ENCODE data around the gene NKAPL. TPM values are rescaled to one million over a fixed set of nuclear protein-coding genes. Genes with fewer than 3 reads are reported as not detected.
"Not testable (repeated sequence)": the region's sequence is repeated elsewhere in the genome, so short reads cannot be mapped to it uniquely, and the experiment has no call there.

Gene NKAPL
- polyA plus RNA-seq, 3 donors: 2.5 to 3.2 (median 2.5) TPM

DNA sequence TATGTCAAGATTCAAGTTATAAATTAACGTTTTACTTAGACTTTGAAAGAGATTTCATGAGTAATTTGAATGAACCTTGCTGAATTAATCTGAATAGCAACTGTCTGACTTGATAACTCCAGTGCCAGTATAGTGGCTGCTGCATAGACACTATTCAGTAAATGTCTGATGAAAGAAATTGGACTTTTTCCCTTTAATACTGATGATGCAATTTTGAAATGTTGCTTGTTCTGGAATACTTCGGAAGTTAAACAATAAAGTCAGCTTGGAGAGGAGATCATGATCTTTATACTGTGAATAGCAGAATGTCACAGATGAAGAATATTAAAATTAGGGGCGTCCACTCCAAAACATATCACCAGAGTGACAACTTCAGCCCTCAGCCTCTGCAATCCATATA lies 18.6 kb downstream of the NKAPL start:
- no peak for DNase-seq (ENCODE audit: extremely low read depth in 1 of 11, low read depth in 9 of 11, low spot score in 4 of 11)

DNA sequence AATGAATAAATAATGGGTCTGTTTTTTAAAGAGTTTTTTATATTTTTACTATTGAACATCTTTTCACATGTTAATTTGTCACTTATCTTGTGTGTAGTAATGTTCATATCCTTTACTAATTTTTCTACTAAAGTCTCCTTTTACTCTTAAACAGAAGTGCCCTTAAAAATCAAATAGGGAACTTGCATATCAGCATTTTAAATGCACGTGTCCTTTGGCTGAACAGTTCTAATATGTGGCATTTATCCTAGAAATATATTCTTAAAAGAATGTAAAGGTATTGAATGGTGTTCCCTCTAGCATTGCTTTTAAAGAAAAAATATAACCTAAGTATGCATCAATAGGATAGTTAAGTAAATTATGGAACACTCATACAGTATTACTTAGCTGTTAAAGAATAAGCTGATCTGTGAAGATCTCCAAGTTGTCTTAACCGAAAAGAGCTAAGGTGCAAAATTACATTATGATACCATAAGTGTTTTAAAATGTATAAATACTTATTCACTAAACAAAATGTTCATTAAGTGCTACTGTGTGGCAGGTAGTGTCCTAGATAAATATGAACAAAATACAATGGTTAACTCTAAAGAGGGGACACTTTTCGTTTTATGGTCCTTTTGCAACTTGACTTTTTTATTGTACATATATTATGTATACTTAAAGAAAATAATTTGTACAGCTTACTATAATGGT lies 21.6 kb downstream of the NKAPL start:
- DNase-seq (ENCODE audit: extremely low read depth in 1 of 11, low read depth in 9 of 11, low spot score in 4 of 11): no peak

DNA sequence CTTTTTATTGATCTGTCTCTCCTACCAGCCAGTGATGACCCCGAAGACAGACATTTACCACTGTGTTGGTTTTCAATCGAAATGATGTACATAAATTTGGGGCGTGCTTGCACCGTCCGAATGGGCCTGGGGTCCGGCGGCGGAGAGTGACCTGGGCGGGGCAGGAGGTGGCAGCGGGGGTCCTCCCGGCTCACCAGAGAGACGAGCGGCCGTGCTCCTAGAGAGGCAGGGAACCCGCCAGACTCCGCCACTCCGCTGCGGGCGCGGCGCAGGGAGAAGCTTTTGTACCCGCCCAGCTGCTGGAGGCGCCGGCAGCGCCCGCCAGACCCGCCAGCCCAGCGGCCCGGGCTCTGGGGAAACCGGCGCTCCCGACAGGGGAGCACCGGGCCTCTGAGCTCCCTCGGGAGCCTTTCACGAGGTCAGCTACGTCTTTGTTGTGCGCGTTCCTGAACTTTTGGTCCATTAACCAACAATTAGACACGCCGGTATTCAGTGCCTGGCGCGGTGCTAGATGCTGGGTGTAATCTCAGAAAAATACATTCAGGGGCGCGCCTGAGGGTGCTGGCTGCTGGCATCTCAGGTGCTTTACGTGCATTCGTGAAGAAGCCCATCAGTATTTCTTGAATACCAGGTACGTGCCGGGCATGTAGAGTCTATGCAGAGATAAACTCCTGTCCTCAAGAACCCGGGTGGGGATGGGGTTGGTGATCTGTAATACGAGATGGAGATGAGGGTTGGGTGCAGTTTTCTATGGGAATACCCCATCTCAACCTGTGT lies 22.4 kb downstream of the NKAPL start, which contains the start of gene PGBD1:
PGBD1 (plus strand) TSS at position 285 of the 777 bp plus-strand sequence. CDS start 2,242 bp downstream, outside the sequence.
- DNase-seq (ENCODE audit: extremely low read depth in 1 of 11, low read depth in 9 of 11, low spot score in 4 of 11): peak in 9 of 11 donors; percentile 23 to 66 (median 53)

DNA sequence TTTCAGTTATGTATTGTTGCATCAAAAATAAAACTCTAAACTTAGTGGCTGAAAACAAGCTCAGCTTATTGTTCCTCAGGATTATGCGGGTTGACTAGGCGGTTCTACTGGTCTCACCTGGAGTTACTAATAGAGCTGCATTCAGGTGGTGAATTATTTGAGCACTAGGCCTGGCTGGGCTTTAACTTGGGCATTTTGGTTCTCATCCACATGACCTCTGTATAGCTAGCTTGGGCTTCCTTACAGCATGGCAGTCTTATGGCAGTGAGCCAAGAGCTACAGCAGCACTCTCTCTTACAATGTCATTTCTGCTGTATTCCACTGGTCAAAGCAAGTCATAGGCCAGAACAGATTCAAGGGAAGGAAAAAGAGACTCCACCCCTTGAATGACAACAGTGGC lies 23.8 kb downstream of the NKAPL start:
- no peak for DNase-seq (ENCODE audit: extremely low read depth in 1 of 11, low read depth in 9 of 11, low spot score in 4 of 11)

DNA sequence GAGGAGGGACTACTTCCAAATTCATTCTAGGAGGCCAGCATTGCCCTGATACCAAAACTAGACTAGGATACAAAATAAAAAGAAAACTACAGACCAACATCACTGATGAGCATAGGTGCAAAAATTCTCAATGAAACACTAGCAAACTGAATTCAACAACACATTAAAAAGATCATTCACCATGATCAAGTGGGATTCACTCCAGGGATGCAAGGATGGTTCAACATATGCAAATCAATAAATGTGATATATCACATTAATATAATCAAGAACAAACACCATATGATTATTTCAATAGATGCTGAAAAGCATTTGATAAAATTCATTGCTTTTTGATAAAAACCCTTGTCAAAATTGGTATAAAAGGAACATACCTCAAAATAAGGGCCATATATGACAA lies 32.5 kb downstream of the NKAPL start:
- DNase-seq (ENCODE audit: extremely low read depth in 1 of 11, low read depth in 9 of 11, low spot score in 4 of 11): no peak

DNA sequence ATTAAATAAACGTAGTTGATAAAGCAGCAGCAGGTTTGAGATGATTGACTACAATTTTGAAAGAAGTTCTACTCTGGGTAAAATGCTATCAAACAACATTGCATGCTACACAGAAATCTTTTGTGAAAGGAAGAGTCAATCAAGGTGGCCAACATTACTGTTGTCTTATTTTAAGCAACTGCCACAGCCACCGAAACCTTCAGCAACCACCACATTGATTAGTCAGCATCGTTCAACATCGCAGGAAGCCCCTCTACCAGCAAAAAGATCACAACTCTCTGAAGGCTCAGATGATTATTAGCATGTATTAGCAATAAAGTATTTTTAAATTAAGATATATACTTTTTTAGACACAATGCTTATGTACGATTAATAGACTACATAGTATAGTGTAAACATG lies 36.2 kb downstream of the NKAPL start:
- DNase-seq (ENCODE audit: extremely low read depth in 1 of 11, low read depth in 9 of 11, low spot score in 4 of 11): no peak

DNA sequence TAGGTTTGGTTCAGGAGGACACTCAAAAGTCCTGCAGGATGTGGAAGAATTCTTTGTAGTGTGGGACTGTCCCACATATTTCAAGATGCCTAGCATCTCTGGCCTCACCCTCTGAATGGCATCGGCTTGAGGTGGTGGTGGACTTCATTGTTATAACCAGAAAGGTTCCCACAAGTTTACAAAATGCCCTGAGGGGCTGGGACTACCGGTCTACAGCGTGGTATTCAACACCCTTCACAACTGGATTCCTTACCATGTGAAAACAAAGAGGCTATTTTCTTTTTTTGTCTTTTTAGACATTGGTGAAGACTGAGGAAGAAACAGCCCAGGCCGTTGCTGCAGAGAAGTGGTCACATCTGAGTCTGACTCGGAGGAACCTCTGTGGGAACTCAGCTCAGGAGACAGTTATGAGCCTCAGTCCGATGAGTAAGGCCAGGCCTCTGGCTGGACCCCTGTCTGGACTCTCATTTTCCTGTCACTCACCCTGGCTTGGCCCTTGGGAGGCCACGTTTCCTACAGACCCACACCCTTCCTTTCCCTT lies 37.5 kb downstream of the NKAPL start:
- DNase-seq (ENCODE audit: extremely low read depth in 1 of 11, low read depth in 9 of 11, low spot score in 4 of 11): no peak

DNA sequence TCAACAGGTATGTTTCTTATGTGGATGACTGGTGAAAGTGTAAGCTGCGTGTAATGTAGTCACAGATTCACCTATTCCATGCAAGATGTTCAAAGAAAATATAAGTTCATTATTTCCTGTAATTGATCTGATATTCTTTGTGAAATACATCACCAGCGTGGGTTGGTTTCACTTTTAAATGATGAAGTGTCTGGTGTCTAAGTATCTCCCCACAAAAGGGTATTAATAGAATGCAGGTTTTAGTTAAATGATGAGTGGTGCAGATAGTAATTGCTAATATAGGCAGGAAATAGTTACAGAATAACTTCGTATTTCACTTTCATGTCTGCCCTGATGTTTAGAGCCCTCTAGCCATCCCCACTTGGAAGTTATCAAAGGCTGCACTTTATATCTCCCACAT lies 44.5 kb downstream of the NKAPL start:
- DNase-seq (ENCODE audit: extremely low read depth in 1 of 11, low read depth in 9 of 11, low spot score in 4 of 11): no peak

DNA sequence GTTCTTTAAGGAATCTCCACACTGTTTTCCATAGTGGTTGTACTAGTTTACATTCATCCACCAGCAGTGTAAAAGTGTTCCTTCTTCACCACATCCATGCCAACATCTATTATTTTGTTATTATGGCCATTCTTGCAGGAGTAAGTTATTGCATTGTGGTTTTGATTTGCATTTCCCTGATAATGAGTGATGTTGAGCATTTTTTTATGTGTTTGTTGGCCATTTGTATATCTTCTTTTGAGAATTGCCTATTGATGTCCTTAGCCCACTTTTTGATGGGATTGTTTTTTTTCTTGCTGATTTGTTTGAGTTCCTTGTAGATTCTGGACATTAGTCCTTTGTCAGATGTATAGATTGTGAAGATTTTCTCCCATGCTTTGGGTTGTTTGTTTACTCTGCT lies 47.3 kb downstream of the NKAPL start:
- not testable (repeated sequence) for DNase-seq (ENCODE audit: extremely low read depth in 1 of 11, low read depth in 9 of 11, low spot score in 4 of 11)

Other genes with a start within 250 kb of the NKAPL start
- gene ZNF165, start 178.7 kb upstream of the NKAPL start, polyA plus RNA-seq (ENCODE audit: insufficient read length in 3 of 3): 1 to 10 TPM; 3.9 to 5.4 (median 4.6) TPM
- gene ZSCAN16, start 134.7 kb upstream of the NKAPL start, polyA plus RNA-seq (ENCODE audit: insufficient read length in 3 of 3): 10 to 100 TPM; 11.0 to 11.4 (median 11.0) TPM
- 10 to 100 TPM; 39.2 to 49.9 (median 41.5) TPM for gene ZKSCAN8, start 117.4 kb upstream of the NKAPL start, polyA plus RNA-seq (ENCODE audit: insufficient read length in 3 of 3)
- gene ZSCAN9, start 34.0 kb upstream of the NKAPL start, polyA plus RNA-seq (ENCODE audit: insufficient read length in 3 of 3): 10 to 100 TPM; 28.8 to 38.9 (median 31.8) TPM
- 10 to 100 TPM; 11.0 to 11.7 (median 11.0) TPM for gene ZKSCAN4, start 7.0 kb upstream of the NKAPL start, polyA plus RNA-seq (ENCODE audit: insufficient read length in 3 of 3)
- 10 to 100 TPM; 34.6 to 41.0 (median 35.4) TPM for gene ZSCAN26, start 7.8 kb downstream of the NKAPL start, polyA plus RNA-seq (ENCODE audit: insufficient read length in 3 of 3)
- 10 to 100 TPM; 10.2 to 11.2 (median 11.1) TPM for gene PGBD1, start 22.3 kb downstream of the NKAPL start, polyA plus RNA-seq (ENCODE audit: insufficient read length in 3 of 3)
- gene ZSCAN31, start 76.9 kb downstream of the NKAPL start, polyA plus RNA-seq (ENCODE audit: insufficient read length in 3 of 3): 1 to 10 TPM; 8.7 to 9.9 (median 9.5) TPM
- 10 to 100 TPM; 10.4 to 13.5 (median 10.6) TPM for gene ZKSCAN3, start 90.7 kb downstream of the NKAPL start, polyA plus RNA-seq (ENCODE audit: insufficient read length in 3 of 3)
- 10 to 100 TPM; 14.2 to 14.8 (median 14.6) TPM for gene ZSCAN12, start 140.4 kb downstream of the NKAPL start, polyA plus RNA-seq (ENCODE audit: insufficient read length in 3 of 3)
- 10 to 100 TPM; 13.6 to 17.2 (median 15.5) TPM for gene ZSCAN23, start 184.2 kb downstream of the NKAPL start, polyA plus RNA-seq (ENCODE audit: insufficient read length in 3 of 3)